ENCODE measurements around the gene THBD.

DNA sequence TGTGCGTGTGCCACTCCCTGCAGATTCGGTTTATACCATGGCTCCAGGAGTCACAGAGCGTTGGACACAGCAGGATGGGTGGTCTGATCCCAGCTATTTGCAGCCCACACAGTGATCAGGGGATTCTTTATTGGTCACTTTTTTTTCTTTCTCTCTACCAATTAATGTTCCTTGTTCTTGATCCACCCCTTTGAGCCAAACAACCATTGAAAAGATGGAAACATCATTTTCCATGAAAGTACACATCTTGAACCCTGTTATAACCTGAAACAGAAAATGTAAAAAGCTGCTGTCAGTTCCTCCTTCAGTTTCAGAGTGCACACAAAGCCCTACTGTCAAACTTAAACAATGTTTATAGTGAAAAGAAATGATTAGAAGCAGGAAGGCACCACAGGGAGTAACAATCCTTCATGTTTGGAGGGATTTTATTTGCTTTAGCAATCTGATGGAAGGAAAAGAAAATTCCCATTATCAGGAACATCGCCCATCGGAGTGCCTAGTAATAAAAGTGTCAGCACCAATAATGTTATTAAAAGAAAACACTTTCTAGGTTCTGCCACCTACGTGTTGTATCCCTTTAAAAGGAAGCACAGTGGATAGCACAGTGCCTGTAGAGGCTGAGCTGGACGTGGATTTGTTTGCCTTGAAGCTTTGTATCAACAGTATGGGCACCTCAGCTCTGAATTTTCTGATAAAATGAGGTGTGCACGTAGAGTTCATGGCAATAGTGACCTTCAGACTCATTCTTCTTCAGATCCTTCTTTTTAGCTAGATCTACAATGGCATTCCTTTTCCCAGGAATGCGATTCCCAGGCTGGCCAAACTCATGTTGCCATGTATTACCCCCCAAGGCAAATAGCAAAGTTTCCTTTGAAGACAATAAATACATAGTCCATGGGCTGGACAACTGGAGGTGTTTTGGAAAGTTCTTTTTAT, 16.1 kb upstream of the THBD start:
- TF ChIP-seq CTCF (IDR thresholded peaks at IDR 0.05; ENCODE audit: low read length) (no peak), EZH2 (optimal IDR thresholded peaks at IDR 0.05; ENCODE audit: low read depth, low read length) (no peak), EZH2phosphoT487 (IDR thresholded peaks at IDR 0.05; ENCODE audit: low read length) (no peak)
